K562 (cell line): ENCODE results near the gene RGS3. TPM values are rescaled to one million over a fixed set of nuclear protein-coding genes. Genes with fewer than 3 reads are reported as not detected.

Experiments
- ATAC-seq: fragments of 200-7000 bp; cut with Tn5 transposase; 3 replicates; pipeline ENCODE4 v1.9.1; 2020; ENCODE audit warnings: moderate library complexity
- BruUV-seq: library from RNA; stranded (reverse); fragments of 400-500 nt; replicated peaks from 2 replicates; lab custom pipeline; 2021; lab: Mats Ljungman, UMichigan
- CTCF ChIA-PET: fragments of 300-600 bp; formaldehyde crosslinking; extraction: SDS; loops from one replicate; lab custom pipeline; 2021; ENCODE audit warnings: low intra/inter-chr PET ratio; lab: Yijun Ruan, JAX
- POLR2A ChIA-PET: fragments of 300-600, 350-650 bp; sonication (Branson Sonifier 250); formaldehyde crosslinking; extraction: SDS; loops from one replicate; lab custom pipeline; 2021; ENCODE audit warnings: antibody characterized with exemption, inconsistent platforms; lab: Yijun Ruan, JAX
- DNase-seq, 4 experiments: peaks; one replicate each; pipeline versions ENCODE4 v3.0.0 to v3.0.0-alpha.2; 2011 to 2018; ENCODE audit warnings: low spot score in 3 of 4, mixed read lengths in 3 of 4; ENCODE audit errors: extremely low read depth in 1 of 4
- FAIRE-seq: peaks from 2 replicates; lab custom pipeline; 2011; peaks lifted over from hg19 to GRCh38; lab: Jason Lieb, UNC
- H2AFZ ChIP-seq: 2 replicates; pipeline ENCODE4 v1.6.0; 2011; ENCODE audit warnings: low read depth, low read length, control low read depth, inconsistent platforms
- H3K27ac ChIP-seq: fragments of 200-600 bp; 3 replicates; pipeline ENCODE4 v1.8.0; 2011; ENCODE audit warnings: low read depth, mild to moderate bottlenecking, control low read depth, inconsistent platforms, low read length, moderate library complexity, mixed read lengths; ENCODE audit errors: extremely low read depth
- H3K27me3 ChIP-seq, 2 experiments: fragments of 300-600 bp in 1 of 2; 2 replicates in 1 of 2; 3 replicates in 1 of 2; pipeline versions ENCODE4 v1.6.0 to v1.8.0; 2011; ENCODE audit warnings: inconsistent platforms in 2 of 2, low read length in 2 of 2, mild to moderate bottlenecking in 1 of 2, mixed read lengths in 1 of 2, moderate library complexity in 1 of 2; ENCODE audit not compliant: control insufficient read depth in 2 of 2, insufficient read depth in 2 of 2
- H3K36me3 ChIP-seq: fragments of 300-600 bp; 3 replicates; pipeline ENCODE4 v1.8.0; 2011; ENCODE audit warnings: mild to moderate bottlenecking, low read length, inconsistent platforms; ENCODE audit not compliant: control insufficient read depth, insufficient read depth
- H3K4me1 ChIP-seq, 2 experiments: fragments of 200-600 bp in 1 of 2; replicated peaks in 1 of 2; 2 replicates in 1 of 2; 3 replicates in 1 of 2; pipeline versions ENCODE4 v1.5.1 to v1.8.0; 2011; ENCODE audit warnings: inconsistent platforms in 2 of 2, low read length in 2 of 2, mild to moderate bottlenecking in 1 of 2, mixed read lengths in 1 of 2, moderate library complexity in 1 of 2; ENCODE audit not compliant: control insufficient read depth in 2 of 2, insufficient read depth in 2 of 2
- H3K4me2 ChIP-seq: 2 replicates; pipeline ENCODE4 v1.6.1; 2011; ENCODE audit warnings: low read length, control low read depth, inconsistent platforms, mixed read lengths; ENCODE audit not compliant: insufficient read depth
- H3K4me3 ChIP-seq: fragments of 200-600 bp; sonication (generic), shearing (Covaris generic); 2 replicates; pipeline ENCODE4 v1.5.1; 2016; ENCODE audit warnings: control low read depth, inconsistent platforms
- H3K79me2 ChIP-seq: fragments of 200-600 bp; 3 replicates; pipeline ENCODE4 v1.8.0; 2011; ENCODE audit warnings: low read length, inconsistent platforms; ENCODE audit not compliant: control insufficient read depth, insufficient read depth
- H3K9ac ChIP-seq, 2 experiments: 2 replicates each; pipeline versions ENCODE4 v1.6.0 to v1.6.1; 2011; ENCODE audit warnings: low read depth in 2 of 2, low read length in 2 of 2, control low read depth in 1 of 2, inconsistent platforms in 1 of 2, mild to moderate bottlenecking in 1 of 2, mixed read lengths in 1 of 2; ENCODE audit not compliant: insufficient read depth in 1 of 2
- H3K9me1 ChIP-seq: one replicate; pipeline ENCODE4 v1.6.0; 2011; ENCODE audit warnings: inconsistent platforms, mild to moderate bottlenecking, low read length, moderate library complexity; ENCODE audit not compliant: control insufficient read depth, insufficient read depth
- H3K9me3 ChIP-seq: replicated peaks from 2 replicates; pipeline ENCODE4 v1.5.1; 2011; ENCODE audit warnings: low read depth, low read length, inconsistent platforms; ENCODE audit not compliant: control insufficient read depth, insufficient read depth
- H4K20me1 ChIP-seq: replicated peaks from 2 replicates; pipeline ENCODE4 v1.6.1; 2011; ENCODE audit warnings: low read length, inconsistent platforms, mixed read lengths; ENCODE audit not compliant: control insufficient read depth, insufficient read depth
- ARID4B ChIP-seq: sonication (generic); formaldehyde crosslinking; IDR thresholded peaks from 2 replicates; pipeline ENCODE4 v1.8.0; 2022; ENCODE audit warnings: mild to moderate bottlenecking, missing genetic modification reagents
- ATF7 ChIP-seq: fragments of 450-650 bp; IDR thresholded peaks from 2 replicates; pipeline ENCODE4 v1.7.1; 2014; ENCODE audit warnings: mild to moderate bottlenecking, moderate library complexity
- ERF ChIP-seq: fragments of 450-650 bp; formaldehyde crosslinking; IDR thresholded peaks from 2 replicates; pipeline ENCODE4 v1.4.0; 2020; ENCODE audit warnings: mild to moderate bottlenecking, mixed read lengths
- KDM1A ChIP-seq, 2 experiments: fragments of 450-650 bp; IDR thresholded peaks; 2 replicates each; pipeline ENCODE4 v1.6.1; 2016; ENCODE audit warnings: mild to moderate bottlenecking in 2 of 2
- LEF1 ChIP-seq: fragments of 450-650 bp; IDR thresholded peaks from 2 replicates; pipeline ENCODE4 v1.6.1; 2016; ENCODE audit warnings: mild to moderate bottlenecking
- SMARCB1 ChIP-seq: IDR thresholded peaks from 2 replicates; pipeline ENCODE4 v1.6.1; 2011; ENCODE audit warnings: improper control_type of control experiment, low read depth; ENCODE audit not compliant: insufficient read length
- ZBED1 ChIP-seq: IDR thresholded peaks from 2 replicates; pipeline ENCODE4 v1.6.1; 2014
- ZC3H11A ChIP-seq: IDR thresholded peaks from 2 replicates; pipeline ENCODE4 v1.6.1; 2012; ENCODE audit warnings: low read depth, low read length, improper control_type of control experiment
- ZFP30 ChIP-seq: fragments of 250-450 bp; sonication (Bioruptor Pico); IDR thresholded peaks from 2 replicates; pipeline ENCODE4 v1.8.0; 2022; ENCODE audit warnings: moderate library complexity, mild to moderate bottlenecking, inconsistent platforms, borderline replicate concordance
- ZFP36 ChIP-seq: fragments of 150-350 bp; IDR thresholded peaks from 2 replicates; pipeline ENCODE4 v1.6.1; 2018; ENCODE audit warnings: low read length, low read depth; ENCODE audit not compliant: partially characterized antibody
- ZHX1 ChIP-seq: fragments of 150-350 bp; conservative IDR thresholded peaks from 2 replicates; pipeline ENCODE4 v1.6.1; 2014; ENCODE audit warnings: low read length
- ZNF408 ChIP-seq: fragments of 250-450 bp; sonication (Bioruptor Pico); IDR thresholded peaks from 2 replicates; pipeline ENCODE4 v1.4.0; 2020; ENCODE audit warnings: low read depth, mild to moderate bottlenecking, moderate library complexity
- ZNF699 ChIP-seq: fragments of 250-450 bp; sonication (Bioruptor Pico); IDR thresholded peaks from 2 replicates; pipeline ENCODE4 v1.8.0; 2021; ENCODE audit warnings: mild to moderate bottlenecking, moderate library complexity; ENCODE audit not compliant: insufficient replicate concordance
- WGBS: fragments of 100-300 bp; shearing (Covaris generic); methylation state at CpG from one replicate; pipeline ENCODE4 v1.1.6; 2016; ENCODE audit warnings: low coverage, mixed read lengths; ENCODE audit not compliant: insufficient coverage; ENCODE audit errors: missing lambda C conversion rate; 5-methylcytosine and 5-hydroxymethylcytosine counted together
- in situ Hi-C: fragments of 300-500 bp; cut with MboI; formaldehyde crosslinking; loops from 4 replicates; pipeline ENCODE4 v1.15.0; 2018; ENCODE audit warnings: inconsistent platforms, mixed read lengths
- intact Hi-C: fragments of 100-400 bp; cut with micrococcal nuclease; formaldehyde crosslinking; loops from 2 replicates; pipeline ENCODE4 v1.14.2; 2022
- polyA plus RNA-seq, 8 experiments: library from polyadenylated mRNA; depleted of rRNA in 4 of 8; stranded (reverse) in 5 of 8; unstranded in 3 of 8; fragments of >200 nt; fragmentation: Nextera tagmentation in 2 of 8; fragmentation: Illumina TruSeq in 1 of 8; extraction: Ambion mirVana in 2 of 8; extraction: Trizol in 1 of 8; gene quantifications; 2 replicates each; pipeline versions ENCODE4 v1.2.1 to v1.2.3, GENCODE V29; 2011 to 2014; ENCODE audit warnings: inconsistent platforms in 1 of 8, missing spikeins in 1 of 8
- total RNA-seq, 7 experiments: library from RNA; depleted of rRNA in 6 of 7; stranded (reverse); fragments of >200 nt in 6 of 7; fragmentation: Illumina TruSeq in 2 of 7; extraction: Trizol in 2 of 7; gene quantifications; 2 replicates each; pipeline versions ENCODE4 v1.2.1 to v1.2.3, GENCODE V29; 2011 to 2021; ENCODE audit warnings: low replicate concordance in 1 of 7

The RGS3 gene
- total and polyA plus RNA-seq, 9 of the 15 experiments (the other 6 are each of a cell fraction or from before 2014, with no cell fraction given) = 0.08 to 2.9 (median 0.95) TPM

- in situ Hi-C loops = no loop called here
Observed at GRCh38 chr9:113538701-113539430, 75.3 kb downstream of the RGS3 start.

More at GRCh38 chr9:113538701-113539430, 75.3 kb downstream of the RGS3 start:
- Histone ChIP-seq H3K27me3 (no peaks in the 10 kb centered on the region), H3K4me3 (no peak overlapping the region), H3K27ac (no peak overlapping the region), H3K4me2 (no peak overlapping the region), H4K20me1 (no peaks in the 10 kb centered on the region), H3K9me3 (no peaks in the 10 kb centered on the region), H3K4me1 (peaks cover 24 to 28% of the 10 kb centered on the region in 2 experiments; a peak in 4 of 5 replicates), H2AFZ (no peak overlapping the region), H3K9ac (no peak overlapping the region), H3K36me3 (no peaks in the 10 kb centered on the region), H3K9me1 (peaks cover 3% of the 10 kb centered on the region), H3K79me2 (no peaks in the 10 kb centered on the region)
- intact Hi-C loops = no loop called here
- CTCF ChIA-PET = no interaction called here
- POLR2A ChIA-PET = no interaction called here
- no TSS peak for BruUV-seq
- FAIRE-seq = no peak
- ATAC-seq = no peak
- 49% methylated on average over 14 of the region's 14 CpGs for WGBS
- TF ChIP-seq SMARCB1 (no peak), LEF1 (no peak), ARID4B (no peak), ATF7 (no peak), ZNF699 (no peak), ERF (CRISPR knock-in tag) (no peak), ZFP36 (no peak), ZHX1 (no peak), ZNF408 (CRISPR knock-in tag) (no peak), ZFP30 (CRISPR knock-in tag) (no peak), ZC3H11A (no peak), KDM1A (IDR thresholded peaks at IDR 0.05) (no peak), ZBED1 (no peak)
- DNase-seq = no peak
